Activated naive CD8-positive, alpha-beta T cell (primary cell): ENCODE measurements around the gene IFFO2.

Experiments used
- H3K27ac Mint-ChIP-seq: one replicate; pipeline ENCODE4 v1.8.0; 2021; ENCODE audit warnings: mixed read lengths
- H3K27me3 Mint-ChIP-seq: one replicate; pipeline ENCODE4 v1.8.0; 2021; ENCODE audit warnings: mixed read lengths
- H3K36me3 Mint-ChIP-seq: one replicate; pipeline ENCODE4 v1.8.0; 2021; ENCODE audit warnings: mixed read lengths
- H3K4me1 Mint-ChIP-seq: one replicate; pipeline ENCODE4 v1.8.0; 2021; ENCODE audit warnings: low read depth, mixed read lengths
- H3K4me3 Mint-ChIP-seq: one replicate; pipeline ENCODE4 v1.8.0; 2021; ENCODE audit warnings: mild to moderate bottlenecking, mixed read lengths
- H3K9me3 Mint-ChIP-seq: one replicate; pipeline ENCODE4 v1.8.0; 2021; ENCODE audit warnings: low read depth, mixed read lengths

IFFO2 gene

DNA sequence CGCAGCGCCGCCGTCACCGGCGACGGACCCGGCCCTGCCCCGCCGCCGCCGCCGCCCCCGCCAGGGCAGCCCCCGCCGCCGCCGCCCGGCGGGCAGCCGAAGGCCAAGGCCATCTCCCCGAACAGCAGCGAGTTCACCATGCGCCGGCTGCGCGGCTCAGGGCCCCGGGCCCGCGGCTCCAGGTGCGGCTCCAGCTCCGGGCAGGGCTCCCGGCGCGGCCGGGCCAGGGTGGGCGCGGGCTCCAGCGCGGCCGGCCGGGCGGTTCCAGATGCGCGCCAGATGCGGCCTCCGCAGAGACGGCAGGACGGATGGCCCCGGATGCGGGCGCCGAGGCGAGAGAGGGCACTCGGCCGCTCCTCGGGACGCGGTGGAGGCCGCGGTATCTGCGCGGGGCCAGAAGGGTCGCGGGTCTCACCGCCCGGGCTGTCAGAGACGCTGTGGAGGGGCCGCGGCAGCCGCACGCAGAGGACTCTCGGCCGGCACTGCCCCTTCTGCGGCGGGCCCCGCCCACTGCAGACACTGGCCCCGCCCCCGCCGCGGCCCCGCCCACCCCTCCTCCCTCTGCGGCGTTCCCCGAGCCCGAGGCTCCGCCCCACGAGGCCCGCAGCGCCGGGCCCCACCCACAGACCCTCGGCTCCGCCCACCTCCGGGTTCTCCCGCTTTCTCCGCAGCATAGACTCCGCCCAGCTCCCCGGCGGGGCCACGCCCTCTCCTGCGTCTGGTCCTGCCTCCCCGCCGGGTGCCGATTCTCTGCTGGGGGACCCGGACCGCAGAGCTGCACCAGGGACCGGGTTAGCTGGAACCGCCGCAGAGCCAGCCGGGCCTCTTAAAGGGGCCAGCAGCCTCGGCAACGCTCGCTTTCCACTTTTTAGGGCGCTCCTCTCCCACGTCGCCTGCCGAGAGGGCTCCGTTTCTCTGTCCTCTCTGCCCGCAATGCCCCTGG is at the start of gene IFFO2:
Gene IFFO2 (minus strand): TSS at position 484 of the 943 bp plus-strand sequence. CDS start 344 bp downstream, at position 140.
- no peaks in the 10 kb centered on the region for H3K9me3 Mint-ChIP-seq
- H3K27me3 Mint-ChIP-seq, result no peaks in the 10 kb centered on the region
- H3K27ac Mint-ChIP-seq, result peak within 1 kb of the TSS; percentile 70
- H3K36me3 Mint-ChIP-seq, result no peaks in the 10 kb centered on the region
- H3K4me3 Mint-ChIP-seq, result peak within 1 kb of the TSS; percentile 91
- H3K4me1 Mint-ChIP-seq, result peaks cover 54% of the 10 kb centered on the region

DNA sequence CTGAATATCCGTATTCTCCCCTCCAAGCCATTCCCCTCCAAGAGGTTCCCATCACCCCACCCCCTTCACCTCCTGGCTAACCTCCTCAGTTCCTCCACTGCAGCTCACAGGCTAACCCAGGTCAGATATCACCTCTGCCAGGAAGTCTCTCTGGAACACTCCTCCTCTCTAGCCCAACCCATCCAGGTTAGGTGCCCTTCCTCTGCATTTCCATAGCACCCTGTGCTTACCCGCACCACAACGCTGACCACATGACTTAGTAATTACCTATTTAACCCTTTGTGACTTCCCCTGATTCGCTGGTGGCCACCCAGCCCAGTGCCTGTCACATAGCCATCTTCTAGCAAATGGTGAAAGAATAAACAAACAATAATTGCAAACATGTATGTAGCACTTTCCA is 49.5 kb upstream of the IFFO2 start:
- no peaks in the 10 kb centered on the region for H3K27me3 Mint-ChIP-seq
- H3K36me3 Mint-ChIP-seq, result peaks cover 9% of the 10 kb centered on the region
- peaks cover 32% of the 10 kb centered on the region for H3K4me1 Mint-ChIP-seq
- no peak overlapping the region for H3K4me3 Mint-ChIP-seq
- H3K9me3 Mint-ChIP-seq, result peaks cover 10% of the 10 kb centered on the region
- no peak overlapping the region for H3K27ac Mint-ChIP-seq

DNA sequence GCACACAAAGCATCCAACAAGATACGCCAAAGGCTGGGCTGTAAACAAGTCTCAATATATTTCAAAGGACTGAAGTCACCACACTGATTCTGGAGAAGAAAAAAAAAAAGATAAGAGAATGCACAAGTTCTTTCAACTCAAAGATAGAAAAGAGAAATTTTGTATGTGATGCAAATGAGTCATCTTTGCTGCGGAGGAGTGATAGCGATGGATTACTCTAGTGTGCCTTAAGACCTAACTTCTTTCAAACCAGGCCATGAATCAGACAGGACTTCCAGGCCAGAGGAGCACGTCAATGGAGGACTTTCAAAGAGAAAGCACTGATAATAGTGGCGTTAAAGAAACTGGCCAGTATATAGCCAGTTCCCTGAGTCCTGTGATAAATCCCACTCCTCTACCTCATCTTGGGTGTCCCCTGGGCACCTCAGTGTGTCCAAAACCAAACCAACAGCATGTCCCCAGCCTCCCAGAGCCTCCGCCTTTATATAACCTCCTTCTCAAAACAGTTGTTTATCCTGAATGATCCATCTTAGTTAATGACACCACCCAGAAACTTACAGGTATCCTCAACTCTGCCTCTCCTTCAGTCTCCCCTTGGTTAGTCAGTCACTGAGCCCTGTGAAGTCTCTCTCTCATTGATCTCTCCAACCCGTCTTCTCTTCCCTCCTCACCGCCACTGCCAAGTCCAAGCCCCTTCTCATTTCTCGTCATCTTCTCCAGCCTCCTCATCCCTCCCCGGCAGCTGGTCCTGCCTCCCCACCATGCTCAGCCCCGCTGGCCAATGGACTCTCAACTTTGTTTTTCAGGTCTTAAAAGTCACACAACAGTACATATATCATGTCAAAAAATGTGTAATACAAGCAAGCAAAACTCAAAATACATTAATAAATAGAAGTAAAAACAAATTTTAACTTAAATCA is 47.2 kb upstream of the IFFO2 start:
- Mint-ChIP-seq H3K27ac (peak overlapping the region; percentile 47), H3K4me1 (peaks cover 17% of the 10 kb centered on the region), H3K4me3 (peak overlapping the region; percentile 22), H3K9me3 (peaks cover 14% of the 10 kb centered on the region), H3K36me3 (peaks cover 11% of the 10 kb centered on the region), H3K27me3 (no peaks in the 10 kb centered on the region)

DNA sequence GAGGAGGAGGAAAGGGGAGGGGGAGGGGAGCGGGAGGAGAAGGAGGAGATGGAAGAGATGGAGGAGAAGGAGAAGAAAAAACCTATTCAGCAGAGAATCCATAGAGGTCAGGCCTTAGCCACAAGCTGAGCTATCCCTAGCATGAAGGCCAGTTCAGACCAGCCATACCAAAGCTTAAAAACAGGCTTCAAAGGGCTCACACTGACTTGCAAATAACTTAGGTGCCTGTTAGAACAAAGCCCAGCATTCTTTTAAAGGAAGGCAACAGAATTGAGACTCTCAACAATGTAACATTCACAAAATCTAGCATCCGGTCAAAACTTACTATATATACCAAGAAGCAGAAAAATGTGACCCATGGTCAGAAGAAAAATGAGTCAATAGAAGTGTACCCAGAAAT is 43.6 kb upstream of the IFFO2 start:
- no peak overlapping the region for H3K27ac Mint-ChIP-seq
- no peaks in the 10 kb centered on the region for H3K27me3 Mint-ChIP-seq
- no peak overlapping the region for H3K4me3 Mint-ChIP-seq
- H3K4me1 Mint-ChIP-seq, result peaks cover 21% of the 10 kb centered on the region
- peaks cover 11% of the 10 kb centered on the region for H3K36me3 Mint-ChIP-seq
- peaks cover 14% of the 10 kb centered on the region for H3K9me3 Mint-ChIP-seq

DNA sequence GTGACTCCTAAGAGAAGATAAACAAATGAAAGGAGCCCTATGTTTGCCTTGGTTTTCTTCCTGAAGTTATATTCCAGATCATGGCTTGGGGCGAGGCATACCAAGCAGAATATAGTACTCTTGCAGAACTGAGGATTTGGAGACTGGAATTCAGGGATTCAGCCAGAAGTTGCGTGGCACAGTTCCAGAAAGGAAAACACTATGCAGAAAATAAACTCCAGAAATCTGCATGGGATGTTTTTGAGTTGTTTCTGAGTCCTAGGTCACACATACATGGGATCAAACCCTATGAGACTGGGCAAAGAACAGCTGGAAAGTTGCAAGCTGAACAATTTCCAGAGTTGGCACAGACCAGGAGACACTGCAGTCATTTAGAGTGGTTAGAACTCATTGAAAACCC is 42.9 kb upstream of the IFFO2 start:
- H3K4me1 Mint-ChIP-seq, result peaks cover 21% of the 10 kb centered on the region
- peaks cover 11% of the 10 kb centered on the region for H3K36me3 Mint-ChIP-seq
- no peak overlapping the region for H3K4me3 Mint-ChIP-seq
- H3K27me3 Mint-ChIP-seq, result no peaks in the 10 kb centered on the region
- H3K9me3 Mint-ChIP-seq, result peaks cover 14% of the 10 kb centered on the region
- no peak overlapping the region for H3K27ac Mint-ChIP-seq

DNA sequence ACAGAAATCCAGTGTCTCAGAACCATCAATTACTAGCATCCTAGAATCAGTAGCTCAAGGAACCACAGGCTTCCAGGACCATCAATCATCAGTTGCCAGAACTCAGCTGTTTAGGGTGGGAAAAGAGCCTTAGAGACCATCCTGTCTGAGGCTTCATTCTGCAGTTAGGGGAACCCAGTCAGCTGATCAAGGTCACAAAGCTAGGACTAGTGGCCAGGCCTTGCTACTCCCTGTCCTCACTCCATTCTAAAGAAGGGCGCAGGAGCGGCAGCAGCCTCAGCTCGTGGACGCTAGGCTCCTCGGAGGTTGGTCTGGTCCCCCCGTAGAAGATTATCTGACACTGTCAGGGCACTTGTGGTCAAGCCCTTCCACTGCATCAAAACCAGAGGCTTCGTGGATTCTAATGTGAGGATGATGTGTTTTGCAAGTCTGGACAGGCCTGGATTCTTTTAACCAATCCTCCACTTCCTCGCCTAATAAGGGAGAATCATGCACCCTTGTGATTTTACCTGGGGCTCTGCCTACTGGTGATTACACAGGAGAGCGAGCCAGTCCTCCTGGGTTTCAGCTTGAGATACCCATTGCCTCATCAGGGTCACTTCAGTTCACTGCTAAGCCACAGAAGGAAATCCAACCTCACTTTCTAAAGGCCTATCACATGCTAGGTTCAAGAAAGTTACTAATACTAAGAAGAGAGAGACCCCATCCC is 41.7 kb upstream of the IFFO2 start:
- Mint-ChIP-seq H3K9me3 (peaks cover 14% of the 10 kb centered on the region), H3K4me3 (no peak overlapping the region), H3K27me3 (peaks cover 2% of the 10 kb centered on the region), H3K4me1 (peaks cover 13% of the 10 kb centered on the region), H3K36me3 (peaks cover 8% of the 10 kb centered on the region), H3K27ac (no peak overlapping the region)

DNA sequence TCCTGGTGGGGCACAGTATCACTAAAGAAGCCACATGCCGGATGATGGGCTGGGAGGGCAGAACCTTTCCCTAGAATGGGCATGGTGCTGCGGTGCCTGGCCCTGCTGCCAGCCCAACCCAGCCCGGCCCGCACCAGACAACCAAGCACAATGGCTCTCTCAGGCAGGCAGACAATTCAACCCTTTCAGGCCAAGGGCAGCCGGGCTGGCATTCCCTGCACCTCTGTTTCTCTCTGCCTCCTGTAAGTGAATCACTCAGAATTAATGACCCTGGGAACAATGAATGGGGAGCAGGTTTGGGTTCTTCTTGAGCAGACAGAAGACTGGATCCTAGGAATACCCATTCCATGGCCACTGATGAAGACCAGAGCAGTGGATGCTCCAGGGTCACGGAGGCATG is 41.0 kb upstream of the IFFO2 start:
- Mint-ChIP-seq H3K4me3 (no peak overlapping the region), H3K9me3 (peaks cover 14% of the 10 kb centered on the region), H3K27me3 (peaks cover 2% of the 10 kb centered on the region), H3K36me3 (peaks cover 8% of the 10 kb centered on the region), H3K27ac (no peak overlapping the region), H3K4me1 (peaks cover 10% of the 10 kb centered on the region)

DNA sequence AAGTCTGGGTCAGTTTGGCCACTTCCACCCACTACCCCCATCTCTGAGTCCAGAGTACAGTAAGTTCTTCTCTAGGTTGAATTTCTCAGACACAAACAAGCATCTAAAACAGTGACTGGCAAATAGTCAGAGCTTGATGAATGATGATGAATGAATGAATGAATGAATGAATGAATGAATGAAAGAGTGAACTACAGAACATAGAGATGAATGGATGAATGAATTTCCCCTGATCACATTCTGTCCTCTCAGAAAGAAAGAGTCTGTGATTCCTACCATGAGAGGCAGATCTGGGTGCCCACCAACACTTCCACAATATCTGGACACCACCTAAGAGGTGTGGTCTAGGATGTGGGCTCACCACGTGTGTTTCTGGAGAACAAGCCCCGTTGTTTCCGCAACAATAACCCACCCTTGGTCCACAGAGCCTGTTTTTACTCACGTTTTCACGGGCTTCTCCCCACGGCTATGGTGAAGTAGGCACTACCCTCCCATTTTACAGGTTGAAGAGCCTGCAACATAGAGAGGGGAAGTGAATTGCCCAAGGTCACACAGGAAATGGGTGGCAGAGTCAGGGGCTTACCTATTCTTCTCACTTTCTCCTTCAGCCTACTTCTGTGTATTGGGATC is 40.2 kb upstream of the IFFO2 start:
- Mint-ChIP-seq H3K4me1 (peaks cover 10% of the 10 kb centered on the region), H3K27me3 (peaks cover 2% of the 10 kb centered on the region), H3K27ac (no peak overlapping the region), H3K9me3 (peaks cover 11% of the 10 kb centered on the region), H3K36me3 (peaks cover 11% of the 10 kb centered on the region), H3K4me3 (no peak overlapping the region)

DNA sequence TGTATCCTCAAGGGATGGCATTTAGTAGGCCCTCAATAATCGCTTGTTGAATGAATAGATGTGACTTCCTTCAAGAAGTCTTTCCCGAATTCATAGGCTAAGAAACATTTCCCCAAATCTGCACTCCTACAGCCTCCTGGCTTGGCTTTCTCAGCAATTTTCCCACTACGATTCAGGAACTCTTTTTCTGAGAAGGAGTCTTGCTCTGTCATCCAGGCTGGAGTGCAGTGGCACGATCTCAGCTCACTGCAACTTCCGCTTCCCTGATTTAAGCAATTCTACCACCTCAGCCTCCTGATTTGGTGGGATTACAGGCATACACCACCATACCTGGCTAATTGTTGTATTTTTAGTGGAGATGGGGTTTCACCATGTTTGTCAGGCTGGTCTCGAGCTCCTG is 37.9 kb upstream of the IFFO2 start:
- Mint-ChIP-seq H3K27me3 (peaks cover 2% of the 10 kb centered on the region), H3K4me3 (no peak overlapping the region), H3K27ac (no peak overlapping the region), H3K9me3 (no peaks in the 10 kb centered on the region), H3K36me3 (peaks cover 2% of the 10 kb centered on the region), H3K4me1 (peaks cover 4% of the 10 kb centered on the region)

DNA sequence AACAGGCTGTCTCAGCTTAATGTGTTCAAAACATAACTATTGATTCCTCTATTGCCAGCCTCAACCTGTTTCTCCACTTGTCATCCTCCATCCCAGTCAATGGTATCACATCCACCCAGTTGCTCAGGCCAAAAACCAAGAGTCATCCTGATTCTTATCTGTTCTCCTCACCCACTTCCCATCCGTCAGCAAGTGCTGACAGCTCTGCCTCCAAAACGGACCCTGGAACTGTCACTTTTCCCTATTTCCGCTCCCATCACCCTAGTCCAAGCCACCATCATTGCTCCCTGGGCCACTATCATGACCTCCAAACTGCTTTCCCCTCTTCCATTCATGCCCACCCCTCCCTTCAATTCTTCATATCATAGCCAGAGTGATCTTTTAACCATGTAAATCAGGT is 36.2 kb upstream of the IFFO2 start:
- H3K9me3 Mint-ChIP-seq, result no peaks in the 10 kb centered on the region
- peaks cover 2% of the 10 kb centered on the region for H3K36me3 Mint-ChIP-seq
- no peak overlapping the region for H3K4me3 Mint-ChIP-seq
- H3K27ac Mint-ChIP-seq, result no peak overlapping the region
- H3K27me3 Mint-ChIP-seq, result peaks cover 2% of the 10 kb centered on the region
- H3K4me1 Mint-ChIP-seq, result peaks cover 4% of the 10 kb centered on the region

DNA sequence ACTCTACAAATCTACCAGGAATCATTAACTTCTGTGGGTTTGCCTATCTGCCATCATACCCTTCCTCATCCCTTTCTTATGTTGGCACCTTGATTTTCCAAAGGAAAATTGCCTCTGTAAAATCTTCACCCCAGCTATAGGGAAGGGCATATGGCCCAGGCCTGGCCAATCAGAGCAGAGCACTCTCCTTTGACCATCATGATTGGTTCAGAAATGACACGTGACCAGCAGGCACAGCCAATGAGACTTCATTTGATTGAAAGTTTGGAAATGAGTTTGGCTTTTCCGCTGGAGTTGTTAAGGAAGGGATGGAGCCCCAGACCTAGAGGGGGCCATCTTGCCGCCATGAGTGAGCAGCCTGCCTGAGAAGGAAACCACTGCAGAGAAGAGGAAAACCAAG is 35.1 kb upstream of the IFFO2 start:
- H3K36me3 Mint-ChIP-seq, result peaks cover 2% of the 10 kb centered on the region
- H3K4me1 Mint-ChIP-seq, result peaks cover 1% of the 10 kb centered on the region
- H3K9me3 Mint-ChIP-seq, result no peaks in the 10 kb centered on the region

DNA sequence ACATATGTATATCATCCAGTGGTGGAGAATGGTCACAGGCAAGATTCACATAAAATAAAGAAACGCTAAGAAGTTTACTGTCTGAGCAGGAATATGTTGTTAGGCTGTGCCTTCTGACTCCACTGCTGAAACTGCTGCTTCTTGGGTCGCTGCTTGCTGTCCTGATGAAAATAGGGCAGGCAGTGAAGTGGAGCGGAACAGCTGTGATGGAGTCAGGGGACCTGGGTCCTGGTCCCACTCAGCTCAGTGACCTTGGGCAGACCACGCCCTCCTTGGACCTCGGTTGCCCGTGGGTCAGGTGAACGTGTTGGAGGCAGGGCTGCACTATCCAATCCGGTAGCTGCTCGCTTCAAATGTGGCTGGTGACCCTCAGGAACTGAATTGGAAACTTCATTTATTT is 33.4 kb upstream of the IFFO2 start:
- no peak overlapping the region for H3K27ac Mint-ChIP-seq
- H3K27me3 Mint-ChIP-seq, result peaks cover 3% of the 10 kb centered on the region
- peaks cover 2% of the 10 kb centered on the region for H3K36me3 Mint-ChIP-seq
- H3K4me1 Mint-ChIP-seq, result no peaks in the 10 kb centered on the region
- no peak overlapping the region for H3K4me3 Mint-ChIP-seq
- no peaks in the 10 kb centered on the region for H3K9me3 Mint-ChIP-seq

More for the DNA sequence above, 35.1 kb upstream of the IFFO2 start:
- no peak overlapping the region for H3K4me3 Mint-ChIP-seq
- no peak overlapping the region for H3K27ac Mint-ChIP-seq
- H3K27me3 Mint-ChIP-seq, result peaks cover 2% of the 10 kb centered on the region

DNA sequence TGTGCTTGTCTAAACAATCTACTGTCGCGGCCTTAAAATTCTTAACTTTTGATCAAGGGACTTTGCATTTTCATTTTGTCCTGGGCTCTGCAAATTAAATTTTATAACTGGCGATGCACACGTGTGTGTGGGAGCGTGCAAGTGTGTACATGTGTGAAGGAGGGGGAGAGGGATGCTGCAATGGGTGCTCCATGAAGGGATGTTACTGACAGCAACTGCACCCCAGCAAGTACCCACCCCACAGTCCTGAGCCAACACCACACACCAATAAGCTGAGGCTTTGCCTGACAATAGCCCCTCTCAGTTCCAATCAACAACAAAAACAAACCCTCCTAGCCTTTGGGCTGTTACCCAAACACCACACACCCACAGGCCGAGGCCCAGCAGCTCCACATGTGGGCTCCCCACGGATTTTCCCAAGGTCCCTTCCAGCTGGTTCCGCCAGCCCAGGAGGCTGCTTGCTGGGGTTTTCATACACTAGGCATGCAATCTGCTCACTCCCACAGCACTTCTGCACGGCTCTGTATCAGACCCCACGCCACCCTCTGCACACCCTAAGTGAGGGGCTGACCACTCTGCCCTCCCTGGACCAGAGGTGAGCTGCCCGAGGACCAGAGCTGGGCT is 32.8 kb upstream of the IFFO2 start:
- H3K27me3 Mint-ChIP-seq, result peaks cover 6% of the 10 kb centered on the region
- H3K27ac Mint-ChIP-seq, result no peak overlapping the region
- no peaks in the 10 kb centered on the region for H3K9me3 Mint-ChIP-seq
- peaks cover 2% of the 10 kb centered on the region for H3K36me3 Mint-ChIP-seq
- H3K4me3 Mint-ChIP-seq, result no peak overlapping the region
- no peaks in the 10 kb centered on the region for H3K4me1 Mint-ChIP-seq

DNA sequence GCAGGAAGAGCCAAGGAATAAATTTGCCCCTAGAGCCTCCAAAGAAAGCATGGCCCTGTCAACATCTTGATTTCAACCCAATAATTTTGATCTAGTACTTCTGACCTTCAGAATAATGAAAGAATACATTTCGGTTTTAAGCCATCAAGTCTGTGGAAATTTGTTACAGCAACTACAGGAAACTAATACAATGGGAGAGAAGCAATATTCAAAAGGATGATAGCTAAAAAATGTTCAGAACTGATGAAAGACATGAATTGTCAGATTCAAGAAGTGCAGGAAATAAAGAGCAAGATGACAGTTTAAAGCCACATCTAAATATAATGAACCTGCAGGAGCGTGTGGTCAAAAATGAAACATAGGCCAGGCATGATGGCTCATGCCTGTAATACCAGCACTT is 24.8 kb upstream of the IFFO2 start:
- Mint-ChIP-seq H3K27me3 (peaks cover 13% of the 10 kb centered on the region), H3K27ac (no peak overlapping the region), H3K36me3 (peaks cover 7% of the 10 kb centered on the region), H3K4me1 (no peaks in the 10 kb centered on the region), H3K9me3 (peaks cover 18% of the 10 kb centered on the region), H3K4me3 (no peak overlapping the region)
